ENCODE measurements around the gene SLC35F3. TPM values are rescaled to one million over a fixed set of nuclear protein-coding genes. Genes with fewer than 3 reads are reported as not detected.
"Not testable (repeated sequence)": the region's sequence is repeated elsewhere in the genome, so short reads cannot be mapped to it uniquely, and the experiment has no call there.

The SLC35F3 gene
- polyA plus RNA-seq, 4 donors = 0.07 to 0.46 TPM; not detected in 2

DNA sequence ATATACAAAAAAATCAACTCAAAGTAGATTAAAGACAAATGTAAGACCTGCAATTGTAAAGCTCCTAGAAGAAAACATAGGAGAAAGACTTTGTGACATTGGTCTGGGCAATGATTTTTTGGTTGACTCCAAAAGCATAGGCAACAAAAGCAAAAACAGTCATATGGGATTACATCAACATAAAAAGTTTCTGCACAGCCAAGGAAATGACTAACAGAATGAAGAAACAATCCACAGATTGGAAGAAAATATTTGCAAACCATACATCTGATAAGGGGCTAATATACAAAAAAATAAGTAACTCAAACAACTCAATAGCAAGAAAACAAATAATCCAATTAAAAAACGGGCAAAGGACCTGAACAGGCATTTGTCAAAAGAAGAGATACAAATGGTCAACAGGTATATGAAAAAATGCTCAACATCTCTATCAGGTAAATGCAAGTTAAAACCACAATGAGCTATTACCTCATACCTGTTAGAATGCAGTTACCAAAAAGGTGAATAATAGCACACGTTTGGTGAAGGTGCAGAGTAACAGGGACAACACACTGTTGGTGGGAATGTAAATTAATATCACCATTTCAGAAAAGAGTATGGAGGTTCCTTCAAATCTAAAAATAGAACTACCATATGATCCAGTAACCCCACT, 295.1 kb downstream of the SLC35F3 start:
- no peak overlapping the region for H3K27ac ChIP-seq (ENCODE audit: low read depth in 1 of 3, low read length in 2 of 3)
- H3K36me3 ChIP-seq (ENCODE audit: control insufficient read depth in 3 of 3, insufficient read depth in 2 of 3, low read depth in 1 of 3, low read length in 3 of 3) = no peaks in the 10 kb centered on the region
- H3K4me3 ChIP-seq (ENCODE audit: low read depth in 1 of 3, low read length in 3 of 3) = no peak overlapping the region
- WGBS, 3 donors = 51 to 75% (median 56%) methylated on average over 2 of the region's 2 CpGs
- FAIRE-seq = no peak
- H3K4me1 ChIP-seq (ENCODE audit: control insufficient read depth in 3 of 3, insufficient read depth in 2 of 3, low read depth in 1 of 3, low read length in 2 of 3) = no peaks in the 10 kb centered on the region
- no peak for DNase-seq
- peaks cover 0 to 6% (median 0%) of the 10 kb centered on the region in 3 donors for H3K27me3 ChIP-seq (ENCODE audit: control insufficient read depth in 3 of 3, insufficient read depth in 3 of 3, low read length in 3 of 3)
- peaks cover 0 to 3% of the 10 kb centered on the region in 2 donors for H3K9me3 ChIP-seq (ENCODE audit: control insufficient read depth in 2 of 2, insufficient read depth in 1 of 2, low read depth in 1 of 2, low read length in 1 of 2)

DNA sequence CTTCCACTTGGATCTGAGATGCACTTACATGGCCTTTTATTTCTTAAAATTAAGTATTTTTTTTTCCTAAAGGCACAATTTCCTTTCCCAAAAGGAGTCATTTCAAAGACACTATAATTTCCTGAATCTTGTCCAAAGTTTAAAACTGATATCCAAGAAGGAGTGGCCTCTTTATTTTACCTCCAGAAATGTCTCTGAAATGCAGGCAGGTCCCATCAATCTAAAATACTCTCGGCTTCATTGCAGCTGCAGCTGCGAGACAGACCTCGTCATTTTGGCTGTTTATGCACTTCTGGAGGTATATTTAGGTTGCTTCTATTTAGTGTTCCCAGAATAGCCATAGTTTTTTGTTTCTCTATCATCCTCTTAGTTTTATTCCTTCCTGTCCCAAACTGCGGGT, 296.1 kb downstream of the SLC35F3 start:
- H3K36me3 ChIP-seq (ENCODE audit: control insufficient read depth in 3 of 3, insufficient read depth in 2 of 3, low read depth in 1 of 3, low read length in 3 of 3) = no peaks in the 10 kb centered on the region
- H3K4me3 ChIP-seq (ENCODE audit: low read depth in 1 of 3, low read length in 3 of 3) = no peak overlapping the region
- no peak for FAIRE-seq
- 62 to 71% (median 70%) methylated on average over 4 of the region's 4 CpGs for WGBS, 3 donors
- DNase-seq = no peak
- H3K9me3 ChIP-seq (ENCODE audit: control insufficient read depth in 2 of 2, insufficient read depth in 1 of 2, low read depth in 1 of 2, low read length in 1 of 2) = peaks cover 0 to 3% of the 10 kb centered on the region in 2 donors
- H3K27me3 ChIP-seq (ENCODE audit: control insufficient read depth in 3 of 3, insufficient read depth in 3 of 3, low read length in 3 of 3) = peaks cover 0 to 6% (median 0%) of the 10 kb centered on the region in 3 donors
- H3K4me1 ChIP-seq (ENCODE audit: control insufficient read depth in 3 of 3, insufficient read depth in 2 of 3, low read depth in 1 of 3, low read length in 2 of 3) = no peaks in the 10 kb centered on the region
- no peak overlapping the region for H3K27ac ChIP-seq (ENCODE audit: low read depth in 1 of 3, low read length in 2 of 3)

DNA sequence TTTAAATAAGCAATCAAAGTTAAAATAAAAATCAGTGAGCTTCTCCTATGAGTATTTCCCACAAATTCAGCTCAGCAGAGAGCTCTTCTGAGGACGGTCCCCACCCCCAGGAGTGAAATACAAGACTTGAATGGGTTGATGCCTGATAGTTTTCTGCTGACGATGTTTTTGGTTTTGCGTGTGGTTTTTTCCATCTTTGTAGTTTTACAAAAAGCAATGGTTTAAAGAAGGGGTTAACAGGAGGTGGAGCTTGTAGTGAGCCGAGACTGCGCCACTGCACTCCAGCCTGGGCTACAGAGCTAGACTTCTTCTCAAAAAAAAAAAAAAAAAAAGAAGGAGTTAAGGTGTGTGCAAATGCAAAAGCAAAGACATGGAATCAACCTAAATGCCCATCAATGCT, 297.1 kb downstream of the SLC35F3 start:
- Histone ChIP-seq H3K27me3 (ENCODE audit: control insufficient read depth in 3 of 3, insufficient read depth in 3 of 3, low read length in 3 of 3) (peaks cover 0 to 7% (median 0%) of the 10 kb centered on the region in 3 donors), H3K4me3 (ENCODE audit: low read depth in 1 of 3, low read length in 3 of 3) (no peak overlapping the region), H3K36me3 (ENCODE audit: control insufficient read depth in 3 of 3, insufficient read depth in 2 of 3, low read depth in 1 of 3, low read length in 3 of 3) (no peaks in the 10 kb centered on the region), H3K27ac (ENCODE audit: low read depth in 1 of 3, low read length in 2 of 3) (no peak overlapping the region), H3K9me3 (ENCODE audit: control insufficient read depth in 2 of 2, insufficient read depth in 1 of 2, low read depth in 1 of 2, low read length in 1 of 2) (peaks cover 0 to 3% of the 10 kb centered on the region in 2 donors), H3K4me1 (ENCODE audit: control insufficient read depth in 3 of 3, insufficient read depth in 2 of 3, low read depth in 1 of 3, low read length in 2 of 3) (no peaks in the 10 kb centered on the region)
- FAIRE-seq = no peak
- no peak for DNase-seq
- 63 to 69% (median 67%) methylated on average over 5 of the region's 5 CpGs for WGBS, 3 donors

- DNase-seq (no peak), FAIRE-seq (no peak)
- H3K4me3 ChIP-seq (ENCODE audit: low read depth in 1 of 3, low read length in 3 of 3) = no peak overlapping the region
- H3K36me3 ChIP-seq (ENCODE audit: control insufficient read depth in 3 of 3, insufficient read depth in 2 of 3, low read depth in 1 of 3, low read length in 3 of 3) = no peaks in the 10 kb centered on the region
- 59 to 80% (median 73%) methylated on average over 7 of the region's 7 CpGs for WGBS, 3 donors
- H3K27ac ChIP-seq (ENCODE audit: low read depth in 1 of 3, low read length in 2 of 3) = no peak overlapping the region
- peaks cover 0 to 8% (median 0%) of the 10 kb centered on the region in 3 donors for H3K27me3 ChIP-seq (ENCODE audit: control insufficient read depth in 3 of 3, insufficient read depth in 3 of 3, low read length in 3 of 3)
- H3K4me1 ChIP-seq (ENCODE audit: control insufficient read depth in 3 of 3, insufficient read depth in 2 of 3, low read depth in 1 of 3, low read length in 2 of 3) = no peaks in the 10 kb centered on the region
- H3K9me3 ChIP-seq (ENCODE audit: control insufficient read depth in 2 of 2, insufficient read depth in 1 of 2, low read depth in 1 of 2, low read length in 1 of 2) = no peaks in the 10 kb centered on the region
Measured at GRCh38 chr1:234205966-234206365, 301.5 kb downstream of the SLC35F3 start.

DNA sequence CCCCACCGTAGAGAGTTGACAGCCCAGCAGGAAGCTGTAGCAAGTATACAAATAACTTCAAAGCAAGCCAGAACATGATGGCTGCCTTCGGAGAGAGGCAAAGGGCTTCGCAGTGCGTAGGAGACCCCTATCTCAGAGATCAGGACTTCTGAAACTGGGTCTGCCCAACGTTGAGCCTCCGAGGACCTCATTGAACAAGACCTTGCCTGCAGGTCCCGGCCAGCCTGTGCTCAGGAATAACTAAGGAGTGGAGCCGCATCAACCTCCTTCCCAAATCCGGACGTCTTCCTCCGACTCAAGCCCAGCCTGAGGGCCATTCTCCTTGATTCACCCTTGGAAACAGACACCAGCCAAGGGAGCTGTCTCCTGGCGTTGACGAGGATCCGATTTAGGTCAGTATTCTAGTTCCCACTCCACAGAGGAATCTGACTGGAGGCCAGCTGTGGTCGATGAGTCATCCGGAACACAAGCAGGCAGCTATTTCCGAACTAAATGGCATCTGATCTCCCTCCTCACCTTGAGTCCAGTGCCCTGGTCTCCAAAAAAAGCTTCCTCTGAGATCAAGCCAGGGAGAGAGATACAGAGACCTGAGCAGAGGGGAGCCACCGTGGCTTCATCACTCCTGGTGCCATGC, 302.3 kb downstream of the SLC35F3 start:
- no peaks in the 10 kb centered on the region for H3K9me3 ChIP-seq (ENCODE audit: control insufficient read depth in 2 of 2, insufficient read depth in 1 of 2, low read depth in 1 of 2, low read length in 1 of 2)

DNA sequence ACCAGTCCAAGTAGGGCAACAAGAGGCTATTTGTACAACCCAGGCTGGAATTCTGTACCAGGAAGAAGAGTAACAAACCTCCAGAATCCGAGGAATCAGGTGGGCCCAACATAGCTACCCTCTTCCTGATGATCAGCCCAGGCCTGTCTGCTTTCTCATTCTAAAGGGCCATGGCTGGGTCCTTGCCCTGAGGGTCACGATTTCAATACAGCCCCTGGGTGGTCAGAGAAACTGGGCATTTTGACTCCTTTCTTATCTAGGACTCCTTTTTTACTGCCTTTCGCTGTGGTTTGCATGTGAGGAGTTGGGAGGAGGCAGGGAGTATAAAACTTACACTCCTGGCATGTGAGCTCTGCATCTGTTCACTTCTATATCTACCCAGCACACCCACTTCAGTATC, 303.9 kb downstream of the SLC35F3 start:
- no peaks in the 10 kb centered on the region for H3K4me1 ChIP-seq (ENCODE audit: control insufficient read depth in 3 of 3, insufficient read depth in 2 of 3, low read depth in 1 of 3, low read length in 2 of 3)
- 48 to 56% (median 50%) methylated on average over 3 of the region's 3 CpGs for whole genome bisulfite sequencing, 3 donors
- no peaks in the 10 kb centered on the region for H3K36me3 ChIP-seq (ENCODE audit: control insufficient read depth in 3 of 3, insufficient read depth in 2 of 3, low read depth in 1 of 3, low read length in 3 of 3)
- DNase-seq (no peak), FAIRE-seq (no peak)
- H3K9me3 ChIP-seq (ENCODE audit: control insufficient read depth in 2 of 2, insufficient read depth in 1 of 2, low read depth in 1 of 2, low read length in 1 of 2) = no peaks in the 10 kb centered on the region
- H3K4me3 ChIP-seq (ENCODE audit: low read depth in 1 of 3, low read length in 3 of 3) = no peak overlapping the region
- H3K27me3 ChIP-seq (ENCODE audit: control insufficient read depth in 3 of 3, insufficient read depth in 3 of 3, low read length in 3 of 3) = peaks cover 0 to 9% (median 4%) of the 10 kb centered on the region in 3 donors
- no peak overlapping the region for H3K27ac ChIP-seq (ENCODE audit: low read depth in 1 of 3, low read length in 2 of 3)

More for the DNA sequence above, 302.3 kb downstream of the SLC35F3 start:
- H3K36me3 ChIP-seq (ENCODE audit: control insufficient read depth in 3 of 3, insufficient read depth in 2 of 3, low read depth in 1 of 3, low read length in 3 of 3) = no peaks in the 10 kb centered on the region
- 74 to 77% (median 75%) methylated on average over 18 of the region's 18 CpGs for WGBS, 3 donors
- no peak for FAIRE-seq
- no peaks in the 10 kb centered on the region for H3K4me1 ChIP-seq (ENCODE audit: control insufficient read depth in 3 of 3, insufficient read depth in 2 of 3, low read depth in 1 of 3, low read length in 2 of 3)
- DNase-seq = no peak
- no peak overlapping the region for H3K4me3 ChIP-seq (ENCODE audit: low read depth in 1 of 3, low read length in 3 of 3)
- peaks cover 0 to 8% (median 0%) of the 10 kb centered on the region in 3 donors for H3K27me3 ChIP-seq (ENCODE audit: control insufficient read depth in 3 of 3, insufficient read depth in 3 of 3, low read length in 3 of 3)
- no peak overlapping the region for H3K27ac ChIP-seq (ENCODE audit: low read depth in 1 of 3, low read length in 2 of 3)

- Histone ChIP-seq H3K36me3 (ENCODE audit: control insufficient read depth in 3 of 3, insufficient read depth in 2 of 3, low read depth in 1 of 3, low read length in 3 of 3) (no peaks in the 10 kb centered on the region), H3K4me1 (ENCODE audit: control insufficient read depth in 3 of 3, insufficient read depth in 2 of 3, low read depth in 1 of 3, low read length in 2 of 3) (no peaks in the 10 kb centered on the region), H3K9me3 (ENCODE audit: control insufficient read depth in 2 of 2, insufficient read depth in 1 of 2, low read depth in 1 of 2, low read length in 1 of 2) (no peaks in the 10 kb centered on the region), H3K4me3 (ENCODE audit: low read depth in 1 of 3, low read length in 3 of 3) (no peak overlapping the region), H3K27ac (ENCODE audit: low read depth in 1 of 3, low read length in 2 of 3) (no peak overlapping the region), H3K27me3 (ENCODE audit: control insufficient read depth in 3 of 3, insufficient read depth in 3 of 3, low read length in 3 of 3) (peaks cover 0 to 13% (median 6%) of the 10 kb centered on the region in 3 donors)
- FAIRE-seq (no peak), DNase-seq (no peak)
- WGBS, 3 donors = 19 to 53% (median 22%) methylated on average over 1 of the region's 1 CpG
Measured at GRCh38 chr1:234208791-234209190, 304.3 kb downstream of the SLC35F3 start.

GRCh38 chr1:234210429-234210828, 306.0 kb downstream of the SLC35F3 start:
- WGBS, 3 donors = 93 to 95% (median 94%) methylated on average over 1 of the region's 1 CpG
- not testable (repeated sequence) for H3K4me3 ChIP-seq (ENCODE audit: low read depth in 1 of 3, low read length in 3 of 3); H3K27ac ChIP-seq (ENCODE audit: low read depth in 1 of 3, low read length in 2 of 3); H3K36me3 ChIP-seq (ENCODE audit: control insufficient read depth in 3 of 3, insufficient read depth in 2 of 3, low read depth in 1 of 3, low read length in 3 of 3); H3K9me3 ChIP-seq (ENCODE audit: control insufficient read depth in 2 of 2, insufficient read depth in 1 of 2, low read depth in 1 of 2, low read length in 1 of 2); H3K4me1 ChIP-seq (ENCODE audit: control insufficient read depth in 3 of 3, insufficient read depth in 2 of 3, low read depth in 1 of 3, low read length in 2 of 3); FAIRE-seq; DNase-seq
- H3K27me3 ChIP-seq (ENCODE audit: control insufficient read depth in 3 of 3, insufficient read depth in 3 of 3, low read length in 3 of 3) = peaks cover 2 to 25% (median 10%) of the 10 kb centered on the region in 3 donors
